Fibroblast of the conjunctiva (primary cell): ENCODE data around the gene SDK2.

ENCODE experiments used
- DNase-seq: peaks from one replicate; pipeline ENCODE4 v3.0.0-alpha.2; 2010; ENCODE audit warnings: low read depth

SDK2 gene

GRCh38 chr17:73506470-73507435 is 137.5 kb downstream of the SDK2 start:
- no peak for DNase-seq

- no peak for DNase-seq
Measured at GRCh38 chr17:73503560-73503959, 140.7 kb downstream of the SDK2 start.

GRCh38 chr17:73500414-73500999 is 143.7 kb downstream of the SDK2 start:
- no peak for DNase-seq

DNA sequence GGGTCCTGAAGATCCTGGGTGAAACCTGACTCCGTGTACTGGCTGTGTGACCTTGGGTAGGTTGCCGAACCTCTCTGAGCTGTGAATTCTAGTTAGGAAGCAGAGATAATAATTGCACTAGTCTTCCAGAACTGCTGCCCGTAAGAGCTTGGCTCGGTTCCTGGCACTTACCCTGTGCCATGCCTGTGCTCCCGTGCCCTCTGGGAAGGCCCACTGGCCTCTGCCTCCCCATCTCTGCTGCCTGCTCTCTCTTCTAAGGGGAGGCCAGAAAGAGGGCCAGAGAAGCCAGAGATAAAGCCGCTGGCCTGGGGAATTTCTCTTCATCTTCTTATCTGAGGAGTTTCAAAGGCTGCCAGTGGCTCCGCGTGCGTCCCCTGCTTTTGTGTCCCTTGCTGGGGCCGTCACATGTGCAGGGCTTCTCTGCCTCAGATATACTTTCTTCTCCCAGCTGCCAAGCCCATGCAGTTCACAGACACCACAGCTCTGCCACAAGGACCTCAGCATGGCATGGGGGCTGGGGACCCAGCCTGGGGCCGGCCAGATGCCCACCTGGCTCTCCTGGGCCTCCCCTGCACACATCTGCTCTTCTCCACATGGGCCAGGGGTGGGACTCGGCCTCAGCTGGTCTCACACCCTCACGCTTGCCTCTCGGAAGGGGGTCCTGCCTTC is 145.2 kb downstream of the SDK2 start:
- no peak for DNase-seq

- DNase-seq = no peak
Measured at GRCh38 chr17:73498176-73498575, 146.1 kb downstream of the SDK2 start.

DNA sequence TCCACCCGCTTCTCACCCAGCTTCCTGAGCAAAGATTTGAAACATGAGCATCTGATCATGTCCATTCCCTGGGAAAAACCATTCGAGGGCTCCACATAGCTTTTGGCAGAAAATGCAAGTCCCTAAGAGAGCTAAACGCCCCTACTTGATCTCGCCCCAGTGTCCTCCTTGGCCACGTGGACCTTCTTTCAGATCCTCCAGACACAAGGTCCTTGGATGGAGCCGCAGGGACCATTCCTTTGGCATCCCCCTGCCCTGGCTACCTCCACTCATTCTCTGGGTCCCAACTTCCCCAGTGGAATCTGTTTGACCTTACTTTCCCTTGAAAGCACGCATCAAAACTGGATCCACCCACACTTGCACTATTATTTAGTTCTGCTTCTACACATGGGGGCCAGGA is 146.5 kb downstream of the SDK2 start:
- no peak for DNase-seq

DNA sequence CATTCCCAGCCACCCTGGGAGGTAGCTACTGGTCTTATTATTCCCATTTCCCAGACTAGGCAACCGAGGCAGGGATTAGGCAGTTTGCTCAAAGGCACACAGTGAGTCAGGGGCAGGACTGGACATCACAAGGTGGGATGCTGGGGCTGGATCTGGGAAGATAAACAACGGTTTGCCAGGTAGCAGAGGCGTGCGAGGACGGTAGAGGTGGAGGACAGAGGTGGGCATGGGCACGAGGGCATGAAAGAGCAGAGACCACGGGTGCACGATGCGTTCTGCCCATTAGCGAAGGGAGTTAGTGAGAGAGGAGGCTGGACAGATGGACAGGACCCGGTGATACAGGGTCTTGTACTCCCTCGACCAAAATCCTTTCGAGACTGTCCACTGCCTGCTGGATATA is 148.0 kb downstream of the SDK2 start:
- no peak for DNase-seq

GRCh38 chr17:73495641-73496040 is 148.6 kb downstream of the SDK2 start:
- DNase-seq = no peak

- no peak for DNase-seq
Measured at GRCh38 chr17:73494950-73495349, 149.3 kb downstream of the SDK2 start.

DNA sequence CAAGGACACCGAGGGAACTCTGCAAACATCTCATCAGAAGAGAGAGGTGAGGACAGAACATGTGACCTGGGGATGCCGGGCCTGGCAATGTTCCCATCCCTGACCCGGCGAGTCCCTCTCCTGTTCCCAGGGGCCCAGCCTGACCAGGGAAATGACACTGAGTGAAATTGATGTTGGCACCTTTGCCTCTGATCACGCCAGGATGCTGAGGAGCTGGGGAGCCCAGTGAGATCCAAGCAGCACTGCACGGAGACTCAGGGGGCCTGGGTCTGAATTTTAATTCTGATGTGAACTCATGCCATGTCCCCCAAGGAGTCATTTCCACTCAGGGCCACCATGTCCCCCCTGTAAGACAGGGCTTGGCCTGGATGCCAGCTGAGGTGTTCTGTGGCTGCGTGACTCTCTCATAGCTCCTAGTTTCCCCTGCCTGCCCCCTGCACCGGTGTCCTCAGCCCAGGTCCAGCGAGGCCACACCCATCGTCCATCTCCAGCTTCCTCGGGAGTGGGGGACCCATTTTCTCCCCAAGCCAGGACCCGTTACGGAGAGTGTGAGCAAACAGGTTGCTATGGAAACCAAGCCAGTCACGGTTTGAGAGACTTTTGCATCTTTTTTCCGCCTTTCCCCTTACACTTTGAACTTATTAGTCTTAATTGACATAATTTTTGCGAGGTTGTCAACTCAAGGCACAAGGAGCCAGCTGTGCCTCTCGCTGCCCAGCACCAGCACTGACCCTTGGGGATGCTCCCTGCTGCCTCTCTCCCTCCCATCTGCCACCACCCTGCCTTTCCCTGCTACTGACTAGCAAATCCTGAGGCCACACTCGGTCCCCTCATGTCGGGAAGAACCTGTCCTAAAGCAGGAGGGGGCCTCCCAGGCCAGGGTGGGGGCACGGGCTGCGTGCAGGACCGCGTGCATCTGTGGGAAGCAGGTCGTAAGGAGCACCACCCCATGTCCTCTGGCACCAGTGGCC is 150.0 kb downstream of the SDK2 start:
- DNase-seq = no peak

GRCh38 chr17:73492821-73493814 is 151.1 kb downstream of the SDK2 start:
- no peak for DNase-seq

GRCh38 chr17:73492125-73492820 is 152.0 kb downstream of the SDK2 start:
- no peak for DNase-seq

- no peak for DNase-seq
Measured at GRCh38 chr17:73491648-73492047, 152.6 kb downstream of the SDK2 start.

DNA sequence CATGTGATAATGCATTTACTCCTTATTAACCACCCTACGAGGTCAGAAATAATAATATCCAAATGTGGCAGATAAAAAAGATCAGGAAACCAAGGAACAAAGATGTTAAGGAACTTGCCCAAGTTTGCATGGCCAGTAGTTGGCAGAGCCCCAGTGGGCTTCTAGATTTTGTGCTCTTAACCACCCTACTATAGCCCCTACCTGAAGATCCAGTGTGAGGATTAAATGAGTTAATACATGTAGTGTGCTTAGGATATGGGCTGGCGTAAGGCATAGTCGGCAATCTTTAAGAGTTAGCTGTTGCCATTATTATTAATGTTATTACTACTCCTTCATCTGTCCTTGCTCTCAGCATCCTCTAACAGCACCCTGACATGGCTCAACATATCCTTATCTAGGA is 153.4 kb downstream of the SDK2 start:
- DNase-seq = no peak

DNA sequence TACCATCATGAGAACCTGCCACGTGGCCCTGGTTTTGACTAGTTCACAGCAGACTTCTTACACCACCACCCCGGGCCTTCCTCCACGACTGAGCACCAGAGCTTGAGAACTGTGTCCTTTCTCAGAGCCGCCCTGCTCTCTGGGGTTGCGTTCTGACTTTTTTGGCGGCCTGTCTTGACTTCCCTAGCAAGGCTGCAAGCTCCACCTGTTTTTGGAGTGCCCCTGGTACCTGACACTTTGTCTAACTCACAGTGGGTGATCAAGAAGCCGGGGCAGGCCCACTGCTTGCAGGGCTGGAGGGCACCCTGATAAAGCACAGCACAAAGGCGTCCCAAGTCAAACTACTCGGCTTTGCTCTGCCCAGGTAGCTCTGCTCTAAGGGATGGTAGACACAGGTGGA is 154.3 kb downstream of the SDK2 start:
- no peak for DNase-seq

GRCh38 chr17:73489333-73489732 is 154.9 kb downstream of the SDK2 start:
- no peak for DNase-seq

GRCh38 chr17:73485130-73485529 is 159.1 kb downstream of the SDK2 start:
- DNase-seq = no peak

- DNase-seq = no peak
Measured at GRCh38 chr17:73482894-73483293, 161.4 kb downstream of the SDK2 start.

- no peak for DNase-seq
Measured at GRCh38 chr17:73482251-73482716, 162.0 kb downstream of the SDK2 start.

GRCh38 chr17:73481676-73482075 is 162.6 kb downstream of the SDK2 start:
- no peak for DNase-seq
